HUES6 (cell line): ENCODE results near the gene HACL1.

Experiments
- H3K27ac ChIP-seq: 2 replicates; pipeline ENCODE4 v1.7.0; 2013; ENCODE audit warnings: low read depth, mild to moderate bottlenecking, low read length, inconsistent platforms
- H3K27me3 ChIP-seq: 2 replicates; pipeline ENCODE4 v1.6.1; 2013; ENCODE audit warnings: low read length; ENCODE audit not compliant: control insufficient read depth, insufficient read depth
- H3K36me3 ChIP-seq: 2 replicates; pipeline ENCODE4 v1.6.1; 2013; ENCODE audit warnings: low read length; ENCODE audit not compliant: control insufficient read depth, insufficient read depth
- H3K4me1 ChIP-seq: 2 replicates; pipeline ENCODE4 v1.6.1; 2013; ENCODE audit warnings: low read length; ENCODE audit not compliant: control insufficient read depth, insufficient read depth
- H3K4me3 ChIP-seq: 2 replicates; pipeline ENCODE4 v1.5.1; 2013; ENCODE audit warnings: low read depth, low read length
- H3K9ac ChIP-seq: one replicate; pipeline ENCODE4 v1.6.1; 2013; ENCODE audit warnings: mild to moderate bottlenecking, low read length
- H3K9me3 ChIP-seq: 2 replicates; pipeline ENCODE4 v1.6.1; 2013; ENCODE audit warnings: low read depth, low read length; ENCODE audit not compliant: control insufficient read depth, insufficient read depth

Gene HACL1

GRCh38 chr3:15601399-15602145 is at the start of gene HACL1, which contains the start of gene BTD:
HACL1 (minus strand) TSS chr3:15601569; CDS start chr3:15601463, 106 bp downstream.
BTD (plus strand) TSS chr3:15601745; CDS start chr3:15635440, 33,695 bp downstream.
- Histone ChIP-seq H3K9me3 (peaks cover 11% of the 10 kb centered on the region), H3K27me3 (no peaks in the 10 kb centered on the region), H3K4me3 (peak within 1 kb of the TSS; percentile 94), H3K4me1 (peaks cover 5% of the 10 kb centered on the region; the same call in 1 of the 2 replicates), H3K9ac (peak within 1 kb of the TSS; percentile 90), H3K36me3 (peaks cover 33% of the 10 kb centered on the region), H3K27ac (peak within 1 kb of the TSS; percentile 36)

GRCh38 chr3:15649858-15650257 is 48.5 kb upstream of the HACL1 start:
- H3K4me3 ChIP-seq: no peak overlapping the region

GRCh38 chr3:15649341-15649740 is 48.0 kb upstream of the HACL1 start:
- Histone ChIP-seq H3K4me1 (peaks cover 13% of the 10 kb centered on the region), H3K9ac (no peak overlapping the region), H3K9me3 (no peaks in the 10 kb centered on the region), H3K27ac (no peak overlapping the region), H3K4me3 (no peak overlapping the region), H3K36me3 (peaks cover 3% of the 10 kb centered on the region; the same call in 1 of the 2 replicates), H3K27me3 (no peaks in the 10 kb centered on the region)

More at GRCh38 chr3:15649858-15650257, 48.5 kb upstream of the HACL1 start:
- no peak overlapping the region for H3K27ac ChIP-seq
- H3K36me3 ChIP-seq: no peaks in the 10 kb centered on the region
- no peaks in the 10 kb centered on the region for H3K27me3 ChIP-seq
- no peak overlapping the region for H3K9ac ChIP-seq
- peaks cover 13% of the 10 kb centered on the region for H3K4me1 ChIP-seq
- 0 out of 2 replicates have a peak, but pooled peaks cover under 1% of the 10 kb centered on the region for H3K9me3 ChIP-seq

GRCh38 chr3:15647611-15648167 is 46.3 kb upstream of the HACL1 start:
- Histone ChIP-seq H3K36me3 (peaks cover 10% of the 10 kb centered on the region; the same call in 1 of the 2 replicates), H3K9ac (no peak overlapping the region), H3K27ac (no peak overlapping the region), H3K4me3 (no peak overlapping the region), H3K9me3 (no peaks in the 10 kb centered on the region), H3K4me1 (peaks cover 13% of the 10 kb centered on the region), H3K27me3 (no peaks in the 10 kb centered on the region)

- peaks cover 13% of the 10 kb centered on the region for H3K4me1 ChIP-seq
- peaks cover 13% of the 10 kb centered on the region for H3K36me3 ChIP-seq
- no peak overlapping the region for H3K27ac ChIP-seq
- H3K9ac ChIP-seq: no peak overlapping the region
- H3K9me3 ChIP-seq: no peaks in the 10 kb centered on the region
- H3K27me3 ChIP-seq: no peaks in the 10 kb centered on the region
- H3K4me3 ChIP-seq: no peak overlapping the region
Measured at GRCh38 chr3:15646851-15647511, 45.6 kb upstream of the HACL1 start.

- no peaks in the 10 kb centered on the region for H3K9me3 ChIP-seq
- peaks cover 16% of the 10 kb centered on the region for H3K36me3 ChIP-seq
- no peak overlapping the region for H3K4me3 ChIP-seq
- no peaks in the 10 kb centered on the region for H3K27me3 ChIP-seq
- peaks cover 13% of the 10 kb centered on the region for H3K4me1 ChIP-seq
- H3K9ac ChIP-seq: no peak overlapping the region
- no peak overlapping the region for H3K27ac ChIP-seq
Measured at GRCh38 chr3:15645740-15646501, 44.6 kb upstream of the HACL1 start.

GRCh38 chr3:15645246-15645645 is 43.9 kb upstream of the HACL1 start:
- Histone ChIP-seq H3K27me3 (no peaks in the 10 kb centered on the region), H3K9me3 (no peaks in the 10 kb centered on the region), H3K9ac (no peak overlapping the region), H3K27ac (no peak overlapping the region), H3K4me1 (peaks cover 13% of the 10 kb centered on the region), H3K4me3 (no peak overlapping the region), H3K36me3 (peaks cover 16% of the 10 kb centered on the region)

GRCh38 chr3:15638891-15639262 is 37.5 kb upstream of the HACL1 start:
- no peak overlapping the region for H3K27ac ChIP-seq

GRCh38 chr3:15638193-15638890 is 37.0 kb upstream of the HACL1 start:
- Histone ChIP-seq H3K36me3 (peaks cover 8% of the 10 kb centered on the region), H3K9ac (no peak overlapping the region), H3K4me1 (peaks cover 32% of the 10 kb centered on the region), H3K4me3 (no peak overlapping the region), H3K27me3 (no peaks in the 10 kb centered on the region), H3K9me3 (no peaks in the 10 kb centered on the region), H3K27ac (no peak overlapping the region)

More at GRCh38 chr3:15638891-15639262, 37.5 kb upstream of the HACL1 start:
- Histone ChIP-seq H3K9ac (no peak overlapping the region), H3K9me3 (no peaks in the 10 kb centered on the region), H3K4me1 (peaks cover 26% of the 10 kb centered on the region), H3K27me3 (no peaks in the 10 kb centered on the region), H3K4me3 (no peak overlapping the region), H3K36me3 (peaks cover 10% of the 10 kb centered on the region)
